Endodermal cell (in vitro differentiated cells): ENCODE data around the gene POMP. TPM values are rescaled to one million over a fixed set of nuclear protein-coding genes. Genes with fewer than 3 reads are reported as not detected.

Experiments
- DNase-seq: peaks from one replicate; pipeline ENCODE4 v3.0.0-alpha.2; 2017
- H3K27ac ChIP-seq: 2 replicates; pipeline ENCODE4 v1.5.1; 2013; ENCODE audit warnings: mild to moderate bottlenecking, low read depth, low read length, moderate library complexity
- H3K27me3 ChIP-seq: 2 replicates; pipeline ENCODE4 v1.6.1; 2013; ENCODE audit warnings: mild to moderate bottlenecking, low read length, moderate library complexity; ENCODE audit not compliant: insufficient read depth, control insufficient read depth, poor library complexity, severe bottlenecking
- H3K36me3 ChIP-seq: 2 replicates; pipeline ENCODE4 v1.7.0; 2013; ENCODE audit warnings: mild to moderate bottlenecking, low read length, moderate library complexity; ENCODE audit not compliant: control insufficient read depth, insufficient read depth
- H3K4me1 ChIP-seq: one replicate; pipeline ENCODE4 v1.7.0; 2013; ENCODE audit warnings: low read length; ENCODE audit not compliant: control insufficient read depth, insufficient read depth
- H3K4me3 ChIP-seq: 2 replicates; pipeline ENCODE4 v1.5.1; 2013; ENCODE audit warnings: mild to moderate bottlenecking, low read length, moderate library complexity
- H3K9ac ChIP-seq: 2 replicates; pipeline ENCODE4 v1.6.1; 2013; ENCODE audit warnings: mild to moderate bottlenecking, low read length, moderate library complexity; ENCODE audit not compliant: poor library complexity, severe bottlenecking; ENCODE audit errors: extremely low read depth
- H3K9me3 ChIP-seq: 2 replicates; pipeline ENCODE4 v1.6.1; 2013; ENCODE audit warnings: mild to moderate bottlenecking, low read length, moderate library complexity; ENCODE audit not compliant: control insufficient read depth
- H3K27ac Mint-ChIP-seq: 2 replicates; pipeline ENCODE4 v1.8.0; 2020; ENCODE audit warnings: mixed read lengths
- H3K27me3 Mint-ChIP-seq: 2 replicates; pipeline ENCODE4 v1.8.0; 2021; ENCODE audit warnings: mild to moderate bottlenecking, mixed read lengths; ENCODE audit not compliant: insufficient read depth
- H3K36me3 Mint-ChIP-seq: 2 replicates; pipeline ENCODE4 v1.8.0; 2020; ENCODE audit warnings: low read depth, mixed read lengths
- H3K4me1 Mint-ChIP-seq: 2 replicates; pipeline ENCODE4 v1.8.0; 2020; ENCODE audit warnings: mixed read lengths
- H3K4me3 Mint-ChIP-seq: 2 replicates; pipeline ENCODE4 v1.8.0; 2020; ENCODE audit warnings: mild to moderate bottlenecking, moderate library complexity, mixed read lengths
- H3K9me3 Mint-ChIP-seq: 2 replicates; pipeline ENCODE4 v1.8.0; 2020; ENCODE audit warnings: mild to moderate bottlenecking, mixed read lengths
- WGBS, 2 experiments: methylation state at CpG; one replicate each; pipeline versions ENCODE4 v1.1.5 to v1.1.7; 2013; ENCODE audit warnings: missing lambda C conversion rate in 2 of 2, mixed read lengths in 1 of 2; ENCODE audit not compliant: insufficient coverage in 1 of 2, insufficient read length in 1 of 2; 5-methylcytosine and 5-hydroxymethylcytosine counted together
- total RNA-seq, 2 donors: library from RNA; stranded (reverse); fragmentation: NEBNext Ultra II Directional in 1 of 2; extraction: Animal tissue kit (Norgen Biotek cat#: 25700) in 1 of 2; gene quantifications; 2 replicates in 1 of 2; 3 replicates in 1 of 2; pipeline ENCODE4 v1.2.1, GENCODE V29; 2021
- TF ChIP-seq, protein P1 (sequence below): fragments of 200-600 bp; sonication (generic); conservative IDR thresholded peaks from 2 replicates; pipeline ENCODE4 v1.5.0; 2021; ENCODE audit warnings: antibody characterized with exemption, mild to moderate bottlenecking

Gene POMP
- total RNA-seq, 2 donors from 2014 or later, result 88.8 to 95.4 TPM

DNA sequence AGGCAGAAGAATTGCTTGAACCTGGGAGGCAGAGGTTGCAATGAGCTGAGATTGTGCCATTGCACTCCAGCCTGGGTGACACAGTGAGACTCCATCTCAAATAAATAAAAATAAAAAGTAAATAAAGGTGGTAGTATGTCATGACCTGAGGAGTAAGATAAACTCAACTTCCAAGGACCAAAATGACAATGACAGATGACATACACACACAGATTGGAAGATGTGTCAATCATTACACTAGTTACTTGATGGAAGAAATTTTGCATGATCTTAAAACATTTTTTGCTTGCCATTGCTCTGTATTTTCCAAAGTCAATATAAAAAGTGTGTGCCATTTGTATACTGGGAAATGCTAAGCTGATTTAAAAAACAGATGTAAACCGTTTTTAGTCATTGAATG lies 55.7 kb downstream of the POMP start:
- Mint-ChIP-seq H3K36me3 (no peaks in the 10 kb centered on the region), H3K9me3 (no peaks in the 10 kb centered on the region), H3K4me1 (peaks cover 34% of the 10 kb centered on the region), H3K4me3 (no peak overlapping the region), H3K27me3 (peaks cover 16% of the 10 kb centered on the region), H3K27ac (no peak overlapping the region)
- Histone ChIP-seq H3K4me3 (no peak overlapping the region), H3K36me3 (peaks cover 5% of the 10 kb centered on the region), H3K4me1 (peaks cover 6% of the 10 kb centered on the region), H3K27me3 (no peaks in the 10 kb centered on the region), H3K9me3 (no peaks in the 10 kb centered on the region), H3K27ac (no peak overlapping the region), H3K9ac (no peak overlapping the region)
- DNase-seq, result no peak
- 76 to 89% methylated on average over 1 of the region's 1 CpG for WGBS, 2 experiments
- TF ChIP-seq, protein P1, sequence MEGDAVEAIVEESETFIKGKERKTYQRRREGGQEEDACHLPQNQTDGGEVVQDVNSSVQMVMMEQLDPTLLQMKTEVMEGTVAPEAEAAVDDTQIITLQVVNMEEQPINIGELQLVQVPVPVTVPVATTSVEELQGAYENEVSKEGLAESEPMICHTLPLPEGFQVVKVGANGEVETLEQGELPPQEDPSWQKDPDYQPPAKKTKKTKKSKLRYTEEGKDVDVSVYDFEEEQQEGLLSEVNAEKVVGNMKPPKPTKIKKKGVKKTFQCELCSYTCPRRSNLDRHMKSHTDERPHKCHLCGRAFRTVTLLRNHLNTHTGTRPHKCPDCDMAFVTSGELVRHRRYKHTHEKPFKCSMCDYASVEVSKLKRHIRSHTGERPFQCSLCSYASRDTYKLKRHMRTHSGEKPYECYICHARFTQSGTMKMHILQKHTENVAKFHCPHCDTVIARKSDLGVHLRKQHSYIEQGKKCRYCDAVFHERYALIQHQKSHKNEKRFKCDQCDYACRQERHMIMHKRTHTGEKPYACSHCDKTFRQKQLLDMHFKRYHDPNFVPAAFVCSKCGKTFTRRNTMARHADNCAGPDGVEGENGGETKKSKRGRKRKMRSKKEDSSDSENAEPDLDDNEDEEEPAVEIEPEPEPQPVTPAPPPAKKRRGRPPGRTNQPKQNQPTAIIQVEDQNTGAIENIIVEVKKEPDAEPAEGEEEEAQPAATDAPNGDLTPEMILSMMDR, result no peak

DNA sequence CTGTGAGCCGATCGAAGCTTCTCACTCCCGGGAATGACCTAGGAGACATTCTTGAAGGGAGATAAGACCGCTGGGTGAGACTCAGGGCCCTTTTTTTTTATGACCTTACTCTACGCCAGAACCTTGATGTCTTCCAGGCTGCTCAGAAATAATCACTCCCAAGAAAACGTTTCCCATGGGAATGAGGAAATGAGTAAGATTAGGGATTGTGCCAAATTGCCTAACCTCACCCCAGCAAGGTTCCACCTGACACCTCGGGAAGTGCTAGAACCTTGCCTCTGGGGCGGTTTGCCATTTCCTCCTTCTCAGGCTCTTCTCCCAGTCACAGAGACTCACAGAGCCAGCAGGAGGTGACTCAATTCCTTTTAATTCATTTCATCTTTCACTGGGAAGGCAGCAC lies 57.6 kb downstream of the POMP start:
- 30 to 62% methylated on average over 4 to 8 of the region's 8 CpGs for WGBS, 2 experiments
- H3K4me3 Mint-ChIP-seq, result peak overlapping the region; percentile 71

DNA sequence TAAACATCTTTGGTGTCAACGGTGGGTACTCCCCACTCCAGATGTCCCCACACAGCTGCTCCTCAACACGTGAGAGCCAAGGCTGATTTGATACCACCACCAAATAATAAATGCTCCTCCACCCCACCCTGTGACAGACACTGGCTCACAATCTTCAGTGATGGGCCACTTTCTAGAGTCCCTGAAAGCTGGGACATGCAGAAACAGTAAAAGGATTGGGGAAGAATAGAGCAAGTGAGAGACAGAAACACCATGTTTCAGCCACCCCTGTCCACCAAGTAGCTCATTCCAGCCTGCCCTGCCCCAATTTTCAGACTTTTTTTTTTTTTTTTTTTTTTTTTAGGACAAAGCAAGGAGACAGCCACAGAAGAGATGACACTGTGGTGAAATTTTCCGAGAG lies 58.2 kb downstream of the POMP start:
- Histone ChIP-seq H3K27ac (no peak overlapping the region), H3K36me3 (no peaks in the 10 kb centered on the region), H3K27me3 (no peaks in the 10 kb centered on the region), H3K4me3 (peak overlapping the region; percentile 93), H3K4me1 (peaks cover 6% of the 10 kb centered on the region), H3K9ac (peak overlapping the region; percentile 37), H3K9me3 (no peaks in the 10 kb centered on the region)
- no peak for DNase-seq
- 74 to 75% methylated on average over 1 to 3 of the region's 3 CpGs for WGBS, 2 experiments
- Mint-ChIP-seq H3K36me3 (no peaks in the 10 kb centered on the region), H3K27me3 (peaks cover 24% of the 10 kb centered on the region), H3K9me3 (no peaks in the 10 kb centered on the region), H3K4me1 (peaks cover 34% of the 10 kb centered on the region), H3K27ac (peak overlapping the region; percentile 82), H3K4me3 (peak overlapping the region; percentile 71)
- TF ChIP-seq, protein P1, result no peak

More for the DNA sequence above, 57.6 kb downstream of the POMP start:
- Histone ChIP-seq H3K27me3 (no peaks in the 10 kb centered on the region), H3K36me3 (peaks cover 3% of the 10 kb centered on the region), H3K9me3 (no peaks in the 10 kb centered on the region), H3K9ac (peak overlapping the region; percentile 37), H3K4me1 (peaks cover 6% of the 10 kb centered on the region), H3K27ac (no peak overlapping the region), H3K4me3 (peak overlapping the region; percentile 93)
- Mint-ChIP-seq H3K27me3 (peaks cover 24% of the 10 kb centered on the region), H3K36me3 (no peaks in the 10 kb centered on the region), H3K9me3 (no peaks in the 10 kb centered on the region), H3K27ac (peak overlapping the region; percentile 82), H3K4me1 (peaks cover 34% of the 10 kb centered on the region)
- DNase-seq, result peak; percentile 86
- TF ChIP-seq, protein P1, result no peak
